ENCODE data around the gene STARD8. TPM values are rescaled to one million over a fixed set of nuclear protein-coding genes. Genes with fewer than 3 reads are reported as not detected.

Gene STARD8
- total RNA-seq, 1 donor, result 2.6 TPM

DNA sequence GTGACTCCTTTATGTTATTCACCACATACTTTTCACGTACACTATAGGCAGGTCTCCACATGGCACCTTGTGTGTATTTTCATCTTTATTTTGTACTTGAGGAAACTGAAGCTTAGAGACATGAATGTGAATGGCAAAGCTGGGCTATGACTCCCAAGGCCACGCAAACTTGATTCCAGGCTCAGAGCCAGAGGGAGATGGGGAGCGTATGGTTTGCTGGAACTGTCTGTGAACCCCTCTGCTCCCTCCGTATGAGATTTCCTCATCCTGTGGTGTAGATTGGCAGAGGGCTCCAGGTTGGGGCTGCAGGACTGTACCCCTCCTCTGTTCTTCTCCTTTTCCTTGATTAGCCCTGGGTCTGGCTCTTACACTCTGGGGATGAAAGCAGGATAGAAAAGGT is 16.1 kb upstream of the STARD8 start:
- DNase-seq (ENCODE audit: low read depth), result no peak
- TF ChIP-seq, protein P1, sequence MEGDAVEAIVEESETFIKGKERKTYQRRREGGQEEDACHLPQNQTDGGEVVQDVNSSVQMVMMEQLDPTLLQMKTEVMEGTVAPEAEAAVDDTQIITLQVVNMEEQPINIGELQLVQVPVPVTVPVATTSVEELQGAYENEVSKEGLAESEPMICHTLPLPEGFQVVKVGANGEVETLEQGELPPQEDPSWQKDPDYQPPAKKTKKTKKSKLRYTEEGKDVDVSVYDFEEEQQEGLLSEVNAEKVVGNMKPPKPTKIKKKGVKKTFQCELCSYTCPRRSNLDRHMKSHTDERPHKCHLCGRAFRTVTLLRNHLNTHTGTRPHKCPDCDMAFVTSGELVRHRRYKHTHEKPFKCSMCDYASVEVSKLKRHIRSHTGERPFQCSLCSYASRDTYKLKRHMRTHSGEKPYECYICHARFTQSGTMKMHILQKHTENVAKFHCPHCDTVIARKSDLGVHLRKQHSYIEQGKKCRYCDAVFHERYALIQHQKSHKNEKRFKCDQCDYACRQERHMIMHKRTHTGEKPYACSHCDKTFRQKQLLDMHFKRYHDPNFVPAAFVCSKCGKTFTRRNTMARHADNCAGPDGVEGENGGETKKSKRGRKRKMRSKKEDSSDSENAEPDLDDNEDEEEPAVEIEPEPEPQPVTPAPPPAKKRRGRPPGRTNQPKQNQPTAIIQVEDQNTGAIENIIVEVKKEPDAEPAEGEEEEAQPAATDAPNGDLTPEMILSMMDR (IDR thresholded peaks at IDR 0.05; ENCODE audit: insufficient read depth, low read depth, low read length), result no peak
- no peak overlapping the region for H3K4me3 ChIP-seq (ENCODE audit: low read depth, low read length)

DNA sequence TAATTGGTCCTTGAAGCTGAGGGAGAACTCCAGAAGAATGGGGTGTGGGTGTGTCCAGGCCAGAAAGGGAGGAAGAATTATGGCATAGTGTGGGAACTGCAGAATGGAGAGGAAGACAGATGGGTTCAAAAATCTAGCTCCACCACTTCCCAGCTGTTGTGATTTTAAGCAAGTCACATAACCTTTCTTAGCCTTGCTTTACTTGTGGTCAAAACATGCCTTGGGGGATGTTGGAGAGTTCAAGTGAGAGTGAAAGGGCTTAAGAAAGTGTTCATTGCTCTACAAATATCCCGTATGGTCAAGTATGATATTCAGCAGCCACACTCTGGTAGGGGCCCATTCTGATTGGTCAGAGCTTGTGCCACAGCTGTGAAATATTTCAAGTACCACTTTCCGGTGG is 15.0 kb upstream of the STARD8 start:
- H3K4me3 ChIP-seq (ENCODE audit: low read depth, low read length), result no peak overlapping the region
- TF ChIP-seq, protein P1 (IDR thresholded peaks at IDR 0.05; ENCODE audit: insufficient read depth, low read depth, low read length), result no peak
- DNase-seq (ENCODE audit: low read depth), result peak; percentile 11

DNA sequence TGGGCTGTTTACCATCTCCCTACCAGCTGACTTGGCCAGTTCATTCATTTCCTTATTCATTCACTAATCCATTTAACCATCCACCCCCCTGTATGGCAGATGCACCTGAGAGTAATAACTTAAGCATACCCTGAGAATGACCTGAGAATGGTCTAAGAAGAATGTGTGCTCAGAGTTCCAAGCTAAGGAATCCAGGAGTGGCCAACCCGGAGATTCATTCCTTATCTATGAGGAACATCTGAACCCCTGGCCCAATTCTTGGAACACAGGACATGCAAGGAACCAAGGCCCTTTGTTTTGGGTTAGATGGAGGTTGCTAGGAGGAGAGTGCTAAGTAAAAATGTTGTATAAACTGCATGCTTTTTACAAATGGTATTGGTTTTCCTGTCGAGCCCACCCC is 13.5 kb upstream of the STARD8 start:
- TF ChIP-seq, protein P1 (IDR thresholded peaks at IDR 0.05; ENCODE audit: insufficient read depth, low read depth, low read length), result no peak
- no peak for DNase-seq (ENCODE audit: low read depth)
- H3K4me3 ChIP-seq (ENCODE audit: low read depth, low read length), result no peak overlapping the region

DNA sequence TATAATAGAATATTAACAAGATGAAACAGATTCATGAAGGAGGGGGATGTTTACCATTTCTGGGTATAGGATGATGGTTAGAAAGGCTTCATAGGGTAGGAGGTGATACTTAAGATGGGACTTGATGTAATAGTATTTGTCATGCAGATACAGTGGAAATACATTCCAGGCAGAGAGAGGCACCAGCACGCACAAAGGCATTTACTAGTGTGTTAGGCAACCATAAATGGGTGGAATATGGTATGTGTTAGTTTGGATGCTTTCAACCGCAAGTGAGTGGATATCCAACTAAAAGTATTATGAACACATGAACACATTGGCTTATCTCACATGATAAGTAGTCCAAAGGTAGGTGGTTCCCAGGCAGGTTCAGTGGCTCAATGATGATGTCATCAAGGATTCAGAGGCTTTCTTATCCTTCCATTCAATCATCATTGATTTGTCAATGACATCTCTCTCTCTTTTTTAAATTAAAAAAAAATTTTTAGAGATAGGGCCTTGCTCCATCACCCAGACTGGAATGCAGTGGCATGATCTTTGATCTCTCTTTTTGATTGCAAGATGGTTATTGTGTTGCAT is 12.7 kb upstream of the STARD8 start:
- no peak for DNase-seq (ENCODE audit: low read depth)
- no peak overlapping the region for H3K4me3 ChIP-seq (ENCODE audit: low read depth, low read length)
- TF ChIP-seq, protein P1 (IDR thresholded peaks at IDR 0.05; ENCODE audit: insufficient read depth, low read depth, low read length), result no peak

DNA sequence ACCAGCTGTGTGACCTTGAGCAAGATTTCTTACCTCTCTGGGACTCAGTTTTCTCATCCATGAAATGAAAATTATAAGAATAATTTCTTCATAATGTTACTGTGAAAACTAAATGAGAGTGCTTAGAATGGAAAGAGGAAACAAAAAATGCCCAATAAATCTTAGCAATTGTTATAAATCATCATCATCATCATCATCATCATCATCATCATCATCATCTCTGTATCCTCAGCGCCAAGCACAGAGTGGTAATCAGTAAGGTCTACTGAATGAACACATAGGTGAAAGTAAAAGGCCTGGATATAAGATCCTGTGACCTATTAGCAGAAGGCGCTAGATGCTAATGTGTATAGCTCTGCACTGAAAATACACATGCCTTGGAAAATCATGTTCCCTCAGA is 6.8 kb upstream of the STARD8 start:
- no peak overlapping the region for H3K4me3 ChIP-seq (ENCODE audit: low read depth, low read length)
- TF ChIP-seq, protein P1 (IDR thresholded peaks at IDR 0.05; ENCODE audit: insufficient read depth, low read depth, low read length), result no peak
- no peak for DNase-seq (ENCODE audit: low read depth)

DNA sequence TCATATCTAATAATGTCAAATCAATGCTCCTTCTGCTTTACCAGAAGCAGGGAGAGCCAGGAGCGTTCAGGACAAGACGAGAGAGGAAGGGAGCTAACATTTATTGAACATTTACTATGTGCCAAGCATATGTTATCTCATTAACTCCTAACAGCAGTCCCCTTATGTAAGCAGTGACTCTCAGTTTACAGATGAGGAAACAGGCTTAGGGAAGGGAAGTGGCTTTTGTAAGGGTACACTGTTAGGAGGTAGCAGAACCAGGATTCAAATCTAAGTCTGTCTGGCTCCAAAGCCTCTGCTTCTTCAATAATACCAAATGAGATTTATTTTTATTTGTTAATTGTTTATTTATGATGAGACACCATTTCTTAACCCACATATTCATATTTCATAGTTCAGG is 2.6 kb upstream of the STARD8 start:
- TF ChIP-seq, protein P1 (IDR thresholded peaks at IDR 0.05; ENCODE audit: insufficient read depth, low read depth, low read length), result no peak
- DNase-seq (ENCODE audit: low read depth), result no peak
- H3K4me3 ChIP-seq (ENCODE audit: low read depth, low read length), result no peak overlapping the region

DNA sequence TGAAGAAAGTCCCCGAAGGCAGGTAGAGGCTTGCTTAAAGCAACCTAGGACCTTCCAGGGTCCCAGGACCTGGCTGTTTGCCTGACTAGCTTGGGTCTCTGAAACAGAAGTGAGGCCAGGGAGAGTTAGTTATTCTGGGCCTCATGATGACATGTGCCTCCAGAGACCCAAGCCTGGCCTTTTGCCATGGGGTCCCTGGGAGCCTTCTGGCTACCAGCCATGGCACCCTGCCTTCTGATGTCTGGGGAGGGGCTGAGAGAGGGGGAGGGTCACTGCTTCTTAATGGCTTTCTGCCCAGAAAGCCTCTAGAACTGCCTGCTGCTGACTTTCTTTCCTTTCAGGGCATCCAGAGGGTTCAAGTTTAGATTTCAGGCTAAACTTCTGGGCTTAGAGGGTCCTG is 1.0 kb upstream of the STARD8 start:
- no peak for DNase-seq (ENCODE audit: low read depth)
- no peak overlapping the region for H3K4me3 ChIP-seq (ENCODE audit: low read depth, low read length)
- TF ChIP-seq, protein P1 (IDR thresholded peaks at IDR 0.05; ENCODE audit: insufficient read depth, low read depth, low read length), result no peak
